Measurements from ENCODE around the gene MRM3. TPM values are rescaled to one million over a fixed set of nuclear protein-coding genes. Genes with fewer than 3 reads are reported as not detected.

MRM3 gene
- total and polyA plus RNA-seq, 2 experiments from 2014 or later: 17.7 to 23.4 TPM

GRCh38 chr17:746181-746580 lies 36.0 kb upstream of the MRM3 start (continued):
- no peak for TF ChIP-seq ZNF462 (CRISPR knock-in tag; IDR thresholded peaks at IDR 0.05)

GRCh38 chr17:746783-747629 lies 35.1 kb upstream of the MRM3 start:
- no peak overlapping the region for H3K4me3 ChIP-seq
- H3K9me2 ChIP-seq (ENCODE audit: insufficient read depth): no peaks in the 10 kb centered on the region
- ATAC-seq (no peak), DNase-seq (ENCODE audit: low spot score) (no peak)
- H3K36me3 ChIP-seq (ENCODE audit: insufficient read depth): peaks cover 45% of the 10 kb centered on the region
- H3K36me3 Mint-ChIP-seq (ENCODE audit: low read depth): peaks cover 90% of the 10 kb centered on the region
- H3K9me3 Mint-ChIP-seq: peaks cover 31% of the 10 kb centered on the region
- H3K27ac Mint-ChIP-seq: no peak overlapping the region
- H3K4me1 Mint-ChIP-seq: peaks cover 11% of the 10 kb centered on the region
- no peak overlapping the region for H3K4me2 ChIP-seq
- peaks cover 6% of the 10 kb centered on the region; the same call in 1 of the 2 replicates for H3K4me1 ChIP-seq (ENCODE audit: insufficient read depth)
- no peaks in the 10 kb centered on the region for H3K27me3 ChIP-seq (ENCODE audit: insufficient read depth)
- no peak overlapping the region for H2AFZ ChIP-seq
- peaks cover 38% of the 10 kb centered on the region for H3K79me2 ChIP-seq (replicated peaks; ENCODE audit: insufficient read depth)
- no peak overlapping the region for H3K27ac ChIP-seq (ENCODE audit: low read depth)
- H4K20me1 ChIP-seq (replicated peaks; ENCODE audit: insufficient read depth): peaks cover 12% of the 10 kb centered on the region
- peaks cover 12% of the 10 kb centered on the region for H3K27me3 Mint-ChIP-seq (ENCODE audit: insufficient read depth, low read depth, poor library complexity)
- no peak overlapping the region for H3K4me3 Mint-ChIP-seq
- 0 out of 2 replicates have a peak, but pooled peaks cover 14% of the 10 kb centered on the region for H3F3A ChIP-seq (replicated peaks; ENCODE audit: low read depth)
- TF ChIP-seq ZNF462 (CRISPR knock-in tag; IDR thresholded peaks at IDR 0.05) (no peak), STAT1 (IDR thresholded peaks at IDR 0.05; ENCODE audit: unreplicated experiment) (no peak), CREB1 (CRISPR knock-in tag; IDR thresholded peaks at IDR 0.05; ENCODE audit: low read depth) (no peak), EZH2 (IDR thresholded peaks at IDR 0.05; ENCODE audit: low read depth, unreplicated experiment) (no peak), EZH2phosphoT487 (IDR thresholded peaks at IDR 0.05; ENCODE audit: unreplicated experiment) (no peak), ZNF114 (CRISPR knock-in tag; IDR thresholded peaks at IDR 0.05) (no peak)
- TF ChIP-seq, protein P1, sequence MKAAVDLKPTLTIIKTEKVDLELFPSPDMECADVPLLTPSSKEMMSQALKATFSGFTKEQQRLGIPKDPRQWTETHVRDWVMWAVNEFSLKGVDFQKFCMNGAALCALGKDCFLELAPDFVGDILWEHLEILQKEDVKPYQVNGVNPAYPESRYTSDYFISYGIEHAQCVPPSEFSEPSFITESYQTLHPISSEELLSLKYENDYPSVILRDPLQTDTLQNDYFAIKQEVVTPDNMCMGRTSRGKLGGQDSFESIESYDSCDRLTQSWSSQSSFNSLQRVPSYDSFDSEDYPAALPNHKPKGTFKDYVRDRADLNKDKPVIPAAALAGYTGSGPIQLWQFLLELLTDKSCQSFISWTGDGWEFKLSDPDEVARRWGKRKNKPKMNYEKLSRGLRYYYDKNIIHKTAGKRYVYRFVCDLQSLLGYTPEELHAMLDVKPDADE (IDR thresholded peaks at IDR 0.05): no peak
